Measurements from ENCODE around the gene GALNT2. TPM values are rescaled to one million over a fixed set of nuclear protein-coding genes. Genes with fewer than 3 reads are reported as not detected.

Gene GALNT2
- total RNA-seq, result 169 and 260 TPM in 2 replicates

DNA sequence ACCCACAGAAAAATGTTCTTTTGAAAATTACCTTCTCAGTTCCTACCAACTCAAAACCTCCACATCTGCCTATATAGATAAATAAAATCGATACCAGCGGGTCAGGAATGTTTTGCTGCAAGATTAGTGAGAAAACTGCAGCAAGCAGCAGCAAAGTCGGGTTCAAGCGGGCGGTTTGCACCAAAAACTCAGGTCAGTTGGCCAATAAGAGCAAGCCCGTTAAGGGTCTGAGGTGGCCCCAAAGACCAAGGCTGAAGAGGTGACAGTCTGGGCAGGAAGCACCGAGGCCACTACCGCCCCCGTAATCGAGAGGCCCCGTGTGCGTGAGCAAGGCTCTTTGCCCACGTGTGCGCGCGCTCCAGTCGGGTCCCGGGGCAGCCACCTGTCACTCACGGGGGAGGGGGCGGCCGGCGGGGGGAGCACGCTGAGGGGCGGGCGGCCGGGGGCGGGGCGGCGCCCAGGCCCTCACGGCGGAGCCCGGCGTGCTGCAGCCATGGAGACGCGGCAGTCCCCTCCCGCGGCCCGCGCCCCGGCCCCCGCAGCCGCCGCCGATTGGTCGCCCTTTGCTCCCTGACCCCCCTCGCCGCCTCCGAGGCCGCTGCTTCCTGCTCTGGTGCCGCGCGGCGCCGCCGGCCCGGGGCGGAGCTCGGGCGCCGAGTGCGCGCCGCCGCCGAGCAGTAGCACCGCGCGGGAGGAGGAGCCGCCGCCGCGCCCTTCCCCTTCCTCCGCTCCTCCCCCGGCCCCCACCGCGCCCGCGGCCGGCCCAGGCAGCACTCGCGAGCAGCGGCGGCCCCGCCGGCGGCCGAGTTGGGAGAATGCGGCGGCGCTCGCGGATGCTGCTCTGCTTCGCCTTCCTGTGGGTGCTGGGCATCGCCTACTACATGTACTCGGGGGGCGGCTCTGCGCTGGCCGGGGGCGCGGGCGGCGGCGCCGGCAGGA is at the start of gene GALNT2:
Gene GALNT2, plus strand, starts transcription at position 773 of the 939 bp plus-strand sequence. Its CDS starts 43 bp downstream, at position 816.

Data from articular chondrocyte of knee joint (primary cell).